ENCODE results near the gene TSHZ1. TPM values are rescaled to one million over a fixed set of nuclear protein-coding genes. Genes with fewer than 3 reads are reported as not detected.

The TSHZ1 gene
- total and polyA plus RNA-seq, 2 of the 8 experiments (the other 6 are each of a cell fraction or from before 2014, with no cell fraction given): 0.03 to 0.32 TPM

GRCh38 chr18:75240433-75240832 lies 29.8 kb downstream of the TSHZ1 start:
- no peak for FAIRE-seq
- no peak overlapping the region for H4K8ac ChIP-seq (ENCODE audit: extremely low read depth, insufficient read depth, low read length)
- POLR2A ChIA-PET (ENCODE audit: partially characterized antibody): no interaction called here
- no peak for DNase-seq (ENCODE audit: low read depth in 1 of 2, low spot score in 2 of 2)
- H3K27me3 ChIP-seq (replicated peaks in 1 of 4; ENCODE audit: control insufficient read depth in 3 of 4, extremely low read depth in 1 of 4, insufficient read depth in 3 of 4, low read length in 3 of 4): no peaks in the 10 kb centered on the region
- no peak overlapping the region for H3K14ac ChIP-seq (ENCODE audit: insufficient read length)
- H3K4me2 ChIP-seq (ENCODE audit: insufficient read depth in 1 of 2, low read depth in 2 of 2, low read length in 2 of 2): no peak overlapping the region
- no peaks in the 10 kb centered on the region for H3K79me1 ChIP-seq (ENCODE audit: low read depth, low read length)
- no peak overlapping the region for H2BK20ac ChIP-seq (ENCODE audit: low read length)
- H3K36me3 ChIP-seq (ENCODE audit: control insufficient read depth in 2 of 4, insufficient read depth in 4 of 4, low read length in 3 of 4): no peaks in the 10 kb centered on the region
- no peaks in the 10 kb centered on the region for H3K23me2 ChIP-seq (ENCODE audit: low read depth, low read length)
- H3K18ac ChIP-seq (ENCODE audit: extremely low read depth, low read length): no peak overlapping the region
- no peak overlapping the region for H2AFZ ChIP-seq (ENCODE audit: low read length)
- H2BK12ac ChIP-seq (ENCODE audit: low read depth, low read length): no peak overlapping the region
- H2AK5ac ChIP-seq (ENCODE audit: low read depth, low read length): no peak overlapping the region
- 92% methylated on average over 10 of the region's 10 CpGs; no CpG with 5 or more reads in 1 of the 2 experiments for WGBS, 2 experiments (ENCODE audit: extremely low coverage in 1 of 2, insufficient coverage in 1 of 2, insufficient read length in 1 of 2, insufficient replicate concordance in 2 of 2, low coverage in 1 of 2, low lambda C conversion rate in 2 of 2, missing lambda C conversion rate in 1 of 2)
- TF ChIP-seq SP2 (IDR thresholded peaks at IDR 0.05; ENCODE audit: low read length): no peak
- TF ChIP-seq CTCF (IDR thresholded peaks at IDR 0.05; ENCODE audit: control extremely low read depth in 1 of 3, insufficient read depth in 1 of 3, low read depth in 1 of 3, low read length in 3 of 3): peak in 2 of 3 experiments; percentile 2 to 25; a peak in 2 of 4 replicates
- H2BK120ac ChIP-seq (replicated peaks; ENCODE audit: low read depth, low read length): no peak overlapping the region
- H3K9me3 ChIP-seq (ENCODE audit: insufficient read depth in 2 of 2, low read depth in 1 of 2, low read length in 1 of 2): no peaks in the 10 kb centered on the region
- no peaks in the 10 kb centered on the region; a peak in 1 of 7 replicates for H3K4me1 ChIP-seq (replicated peaks in 1 of 4; ENCODE audit: control insufficient read depth in 3 of 4, insufficient read depth in 4 of 4, low read length in 3 of 4)
- H3K56ac ChIP-seq (replicated peaks; ENCODE audit: insufficient read length, low read depth, low read length): no peak overlapping the region
- no peak overlapping the region for H2BK15ac ChIP-seq (ENCODE audit: low read length)
- H2BK5ac ChIP-seq (ENCODE audit: low read depth, low read length): no peak overlapping the region
- no peak overlapping the region for H4K5ac ChIP-seq (ENCODE audit: insufficient read length, low read depth, low read length)
- CTCF ChIA-PET (ENCODE audit: partially characterized antibody): interaction anchor here (0.6 to 0.9 kb wide), 3 partner anchors 16 to 868 kb away, joined by 3 read pairs; no protein-coding TSS in a partner anchor
- H3K27ac ChIP-seq (ENCODE audit: low read depth, low read length): no peak overlapping the region
- no peak overlapping the region for H3K4ac ChIP-seq (replicated peaks; ENCODE audit: insufficient read length, low read depth, low read length)
- H4K91ac ChIP-seq (replicated peaks; ENCODE audit: insufficient read length, low read length): no peak overlapping the region
- H3K79me2 ChIP-seq (ENCODE audit: control insufficient read depth in 1 of 2, insufficient read depth in 2 of 2, low read length in 2 of 2): no peaks in the 10 kb centered on the region
- no peak overlapping the region for H3K23ac ChIP-seq (ENCODE audit: insufficient read length)
- H4K20me1 ChIP-seq (replicated peaks in 1 of 2; ENCODE audit: control insufficient read depth in 1 of 2, insufficient read depth in 2 of 2, low read length in 2 of 2): no peaks in the 10 kb centered on the region
- no peak overlapping the region for H3K4me3 ChIP-seq (ENCODE audit: extremely low read depth in 1 of 4, insufficient read depth in 2 of 4, low read depth in 3 of 4, low read length in 4 of 4)
- no peak overlapping the region for H3K9ac ChIP-seq (replicated peaks in 1 of 4; ENCODE audit: extremely low read depth in 1 of 4, low read depth in 3 of 4, low read length in 3 of 4)
